ENCODE results near the gene COL24A1. TPM values are rescaled to one million over a fixed set of nuclear protein-coding genes. Genes with fewer than 3 reads are reported as not detected.
"Not testable (repeated sequence)": the region's sequence is repeated elsewhere in the genome, so short reads cannot be mapped to it uniquely, and the experiment has no call there.

COL24A1 gene
- total RNA-seq, 3 donors from 2014 or later = not detected

GRCh38 chr1:86138746-86139145 lies 17.8 kb downstream of the COL24A1 start:
- ATAC-seq = no peak
- peaks cover 4% of the 10 kb centered on the region for H3K27me3 Mint-ChIP-seq (ENCODE audit: low read depth)
- no peaks in the 10 kb centered on the region for H3K4me1 Mint-ChIP-seq (ENCODE audit: low read depth)
- no peak overlapping the region for H3K4me3 Mint-ChIP-seq
- peaks cover 3% of the 10 kb centered on the region for H3K9me3 Mint-ChIP-seq
- no peaks in the 10 kb centered on the region for H3K36me3 Mint-ChIP-seq (ENCODE audit: insufficient read depth)
- DNase-seq = no peak

- peaks cover 3% of the 10 kb centered on the region for H3K9me3 Mint-ChIP-seq
- H3K4me1 Mint-ChIP-seq (ENCODE audit: low read depth) = no peaks in the 10 kb centered on the region
- no peak for ATAC-seq
- no peaks in the 10 kb centered on the region for H3K36me3 Mint-ChIP-seq (ENCODE audit: insufficient read depth)
- H3K27me3 Mint-ChIP-seq (ENCODE audit: low read depth) = peaks cover 4% of the 10 kb centered on the region
- no peak for DNase-seq
- no peak overlapping the region for H3K4me3 Mint-ChIP-seq
These were observed 19.1 kb downstream of the COL24A1 start for GRCh38 chr1:86137436-86137835.

GRCh38 chr1:86119214-86119764 lies 37.3 kb downstream of the COL24A1 start:
- Mint-ChIP-seq H3K4me3 (no peak overlapping the region), H3K4me1 (ENCODE audit: low read depth) (no peaks in the 10 kb centered on the region), H3K9me3 (peaks cover 15% of the 10 kb centered on the region), H3K36me3 (ENCODE audit: insufficient read depth) (no peaks in the 10 kb centered on the region), H3K27me3 (ENCODE audit: low read depth) (peaks cover under 1% of the 10 kb centered on the region)
- DNase-seq (no peak), ATAC-seq (no peak)

DNA sequence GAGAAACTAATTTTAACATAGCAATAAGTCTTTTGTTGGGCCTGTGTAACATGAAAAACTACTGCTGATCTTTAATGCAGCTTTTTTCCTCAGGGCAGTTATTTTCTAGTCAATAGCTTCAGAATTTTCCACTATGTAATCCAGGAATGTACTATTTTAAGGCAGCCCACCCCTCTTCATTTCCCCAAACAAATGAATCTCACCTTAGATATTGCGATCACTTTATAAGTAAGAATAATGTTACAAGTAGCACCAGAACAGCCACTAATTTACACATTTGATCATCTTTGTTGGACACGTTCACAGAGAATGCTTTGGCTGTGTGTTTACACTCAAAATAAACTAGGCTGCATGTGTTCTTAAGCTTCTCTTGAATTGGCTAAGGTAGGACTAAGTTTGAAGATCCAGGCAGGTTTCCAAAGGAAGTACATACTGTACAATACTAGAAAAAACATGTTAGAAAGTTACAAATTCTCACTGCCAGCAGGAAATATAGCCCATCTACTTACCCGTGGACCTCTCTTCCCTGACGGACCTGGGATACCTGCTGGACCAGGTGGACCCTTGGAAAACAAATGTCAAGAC lies 41.7 kb downstream of the COL24A1 start:
- peaks cover 10% of the 10 kb centered on the region for H3K9me3 Mint-ChIP-seq
- no peaks in the 10 kb centered on the region for H3K4me1 Mint-ChIP-seq (ENCODE audit: low read depth)
- ATAC-seq = no peak
- DNase-seq = no peak
- peaks cover 1% of the 10 kb centered on the region for H3K27me3 Mint-ChIP-seq (ENCODE audit: low read depth)
- H3K36me3 Mint-ChIP-seq (ENCODE audit: insufficient read depth) = no peaks in the 10 kb centered on the region
- H3K4me3 Mint-ChIP-seq = no peak overlapping the region

GRCh38 chr1:86114236-86114635 lies 42.3 kb downstream of the COL24A1 start:
- Mint-ChIP-seq H3K9me3 (peaks cover 12% of the 10 kb centered on the region), H3K27me3 (ENCODE audit: low read depth) (peaks cover 1% of the 10 kb centered on the region), H3K36me3 (ENCODE audit: insufficient read depth) (no peaks in the 10 kb centered on the region), H3K4me1 (ENCODE audit: low read depth) (no peaks in the 10 kb centered on the region), H3K4me3 (no peak overlapping the region)
- DNase-seq = no peak
- no peak for ATAC-seq

- not testable (repeated sequence) for H3K9me3 Mint-ChIP-seq; ATAC-seq; DNase-seq; H3K4me1 Mint-ChIP-seq (ENCODE audit: low read depth); H3K36me3 Mint-ChIP-seq (ENCODE audit: insufficient read depth); H3K27me3 Mint-ChIP-seq (ENCODE audit: low read depth); H3K4me3 Mint-ChIP-seq
These were observed 45.0 kb downstream of the COL24A1 start for GRCh38 chr1:86111590-86111989.

- ATAC-seq (no peak), DNase-seq (no peak)
- Mint-ChIP-seq H3K4me3 (no peak overlapping the region), H3K27me3 (ENCODE audit: low read depth) (peaks cover 3% of the 10 kb centered on the region), H3K36me3 (ENCODE audit: insufficient read depth) (no peaks in the 10 kb centered on the region), H3K9me3 (peaks cover 7% of the 10 kb centered on the region), H3K4me1 (ENCODE audit: low read depth) (no peaks in the 10 kb centered on the region)
These were observed 46.0 kb downstream of the COL24A1 start for GRCh38 chr1:86110451-86111129.

- no peak for DNase-seq
- Mint-ChIP-seq H3K36me3 (ENCODE audit: insufficient read depth) (no peaks in the 10 kb centered on the region), H3K27me3 (ENCODE audit: low read depth) (peaks cover 1% of the 10 kb centered on the region), H3K4me3 (no peak overlapping the region), H3K9me3 (peaks cover 7% of the 10 kb centered on the region), H3K4me1 (ENCODE audit: low read depth) (no peaks in the 10 kb centered on the region)
- ATAC-seq = no peak
These were observed 51.1 kb downstream of the COL24A1 start for GRCh38 chr1:86105533-86105866.

GRCh38 chr1:86104606-86105532 lies 51.7 kb downstream of the COL24A1 start:
- Mint-ChIP-seq H3K9me3 (peaks cover 7% of the 10 kb centered on the region), H3K36me3 (ENCODE audit: insufficient read depth) (no peaks in the 10 kb centered on the region)
- no peak for ATAC-seq

DNA sequence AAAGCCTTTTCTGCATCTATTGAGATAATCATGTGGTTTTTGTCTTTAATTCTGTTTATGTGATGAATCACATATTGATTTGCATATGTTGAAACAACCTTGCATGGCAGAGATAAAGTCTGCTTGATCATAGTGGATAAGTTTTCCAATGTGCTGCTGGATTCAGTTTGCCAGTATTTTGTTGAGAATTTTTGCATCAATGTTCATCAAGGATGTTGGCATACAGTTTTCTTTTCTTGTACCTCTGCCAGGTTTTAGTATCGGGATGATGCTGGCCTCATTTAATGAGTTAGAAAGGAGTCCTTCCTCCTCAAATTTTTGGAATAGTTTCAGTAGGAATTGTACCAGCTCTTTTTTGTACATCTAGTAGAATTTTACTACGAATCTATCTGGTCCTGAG lies 55.0 kb downstream of the COL24A1 start:
- Mint-ChIP-seq H3K9me3 (no peaks in the 10 kb centered on the region), H3K27me3 (ENCODE audit: low read depth) (peaks cover 1% of the 10 kb centered on the region), H3K4me1 (ENCODE audit: low read depth) (no peaks in the 10 kb centered on the region), H3K4me3 (no peak overlapping the region), H3K36me3 (ENCODE audit: insufficient read depth) (no peaks in the 10 kb centered on the region)
- ATAC-seq (no peak), DNase-seq (no peak)

More at GRCh38 chr1:86104606-86105532, 51.7 kb downstream of the COL24A1 start:
- H3K4me1 Mint-ChIP-seq (ENCODE audit: low read depth) = no peaks in the 10 kb centered on the region
- no peak overlapping the region for H3K4me3 Mint-ChIP-seq
- DNase-seq = no peak
- peaks cover 1% of the 10 kb centered on the region for H3K27me3 Mint-ChIP-seq (ENCODE audit: low read depth)

DNA sequence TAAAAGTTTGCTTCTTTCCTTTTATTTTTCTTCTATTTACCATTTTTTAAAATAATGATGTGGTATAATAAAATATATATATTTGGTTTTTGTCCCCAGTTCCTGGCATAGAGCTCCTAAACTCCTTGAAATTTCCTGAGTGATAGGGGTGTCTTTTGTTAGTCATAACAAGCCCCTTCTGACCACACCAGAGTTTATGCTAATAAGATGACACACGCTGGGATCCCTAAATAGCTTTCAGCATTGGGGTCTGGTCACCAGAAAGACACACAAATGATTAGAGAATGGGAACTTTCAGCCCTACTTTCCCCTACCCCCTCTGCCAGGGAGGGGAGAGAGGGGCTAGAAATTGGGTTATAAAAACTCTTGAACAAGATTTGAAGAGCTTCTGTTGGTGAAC lies 56.2 kb downstream of the COL24A1 start:
- Mint-ChIP-seq H3K36me3 (ENCODE audit: insufficient read depth) (no peaks in the 10 kb centered on the region), H3K9me3 (no peaks in the 10 kb centered on the region), H3K27me3 (ENCODE audit: low read depth) (no peaks in the 10 kb centered on the region), H3K4me3 (no peak overlapping the region), H3K4me1 (ENCODE audit: low read depth) (no peaks in the 10 kb centered on the region)
- ATAC-seq = no peak
- DNase-seq = no peak

DNA sequence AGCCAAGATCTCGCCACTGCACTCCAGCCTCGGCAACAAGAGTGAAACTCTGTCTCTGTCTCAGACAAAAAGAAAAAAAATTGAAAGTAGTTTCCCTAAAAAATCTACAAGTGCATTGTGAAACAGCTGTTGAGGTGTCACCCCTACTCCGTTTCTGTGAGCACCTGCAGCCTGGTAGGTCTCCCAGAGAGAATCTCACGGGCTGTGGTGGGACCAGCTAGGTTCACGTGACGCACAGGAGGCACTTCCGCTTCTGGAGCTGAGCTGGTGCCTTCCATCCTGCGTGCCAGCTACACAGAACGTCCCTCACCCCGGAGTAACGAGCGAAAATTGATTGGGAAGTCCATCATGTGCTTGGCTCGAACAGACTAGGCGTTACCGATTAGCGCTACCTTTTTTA lies 66.8 kb downstream of the COL24A1 start:
- H3K27me3 Mint-ChIP-seq (ENCODE audit: low read depth) = peaks cover 2% of the 10 kb centered on the region
- no peak overlapping the region for H3K4me3 Mint-ChIP-seq
- H3K36me3 Mint-ChIP-seq (ENCODE audit: insufficient read depth) = no peaks in the 10 kb centered on the region
- no peaks in the 10 kb centered on the region for H3K4me1 Mint-ChIP-seq (ENCODE audit: low read depth)
- ATAC-seq = no peak
- H3K9me3 Mint-ChIP-seq = peaks cover 3% of the 10 kb centered on the region
- no peak for DNase-seq

DNA sequence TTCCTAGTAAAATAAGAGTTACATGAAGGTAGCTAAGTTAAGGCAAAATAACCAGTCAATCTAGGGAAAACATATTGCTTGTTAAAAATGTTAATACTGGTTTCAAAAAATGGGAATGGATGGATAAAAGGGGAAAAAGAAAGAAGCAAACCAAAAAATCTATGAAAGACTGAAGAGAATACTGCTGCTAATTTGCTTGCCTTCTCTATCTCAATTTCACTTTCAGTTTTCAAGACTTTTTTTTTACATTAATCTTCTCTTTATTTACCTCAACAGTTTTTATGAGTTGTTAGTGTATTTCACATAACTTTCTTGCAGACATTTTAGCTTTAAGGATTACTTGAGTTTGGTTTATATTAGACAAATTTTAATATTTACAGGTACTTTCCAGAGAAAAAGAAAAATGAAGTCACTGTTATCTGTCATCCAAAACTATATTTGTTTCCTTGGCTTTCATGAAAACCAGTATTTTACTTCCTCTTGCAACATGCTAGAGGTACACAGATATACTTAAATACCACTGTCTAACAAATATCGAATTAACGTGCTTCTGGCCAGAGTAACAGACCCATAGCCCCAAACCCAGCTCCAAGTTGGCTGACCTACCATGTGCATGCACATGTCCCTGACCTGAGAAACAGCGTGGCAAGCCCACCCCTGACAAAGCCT lies 70.7 kb downstream of the COL24A1 start:
- no peak for DNase-seq
- Mint-ChIP-seq H3K4me3 (no peak overlapping the region), H3K9me3 (no peaks in the 10 kb centered on the region), H3K36me3 (ENCODE audit: insufficient read depth) (no peaks in the 10 kb centered on the region), H3K4me1 (ENCODE audit: low read depth) (no peaks in the 10 kb centered on the region), H3K27me3 (ENCODE audit: low read depth) (peaks cover 2% of the 10 kb centered on the region)
- ATAC-seq = no peak

- Mint-ChIP-seq H3K9me3 (no peaks in the 10 kb centered on the region), H3K4me3 (no peak overlapping the region), H3K36me3 (ENCODE audit: insufficient read depth) (no peaks in the 10 kb centered on the region), H3K4me1 (ENCODE audit: low read depth) (no peaks in the 10 kb centered on the region), H3K27me3 (ENCODE audit: low read depth) (peaks cover 2% of the 10 kb centered on the region)
- no peak for ATAC-seq
- no peak for DNase-seq
These were observed 71.6 kb downstream of the COL24A1 start for GRCh38 chr1:86084998-86085397.
